Vagina (tissue), 2 donors: ENCODE data around the gene HES7. TPM values are rescaled to one million over a fixed set of nuclear protein-coding genes. Genes with fewer than 3 reads are reported as not detected.
A peak's percentile ranks its signal among the peaks of the same experiment; 100 is the strongest.

Experiments used
- DNase-seq, 2 donors: peaks; one replicate each; pipeline ENCODE4 v3.0.0-alpha.2; 2017; ENCODE audit errors: extremely low spot score in 2 of 2
- H3K27ac ChIP-seq: fragments of 200-600 bp; sonication (generic); one replicate; pipeline ENCODE4 v1.5.1; 2019
- H3K27me3 ChIP-seq: fragments of 200-600 bp; sonication (generic); one replicate; pipeline ENCODE4 v1.5.1; 2019
- H3K36me3 ChIP-seq, 2 donors: fragments of 200-600 bp; sonication (generic); one replicate each; pipeline ENCODE4 v1.5.1; 2017 to 2019
- H3K4me1 ChIP-seq: fragments of 200-600 bp; sonication (generic); one replicate; pipeline ENCODE4 v1.5.1; 2019
- H3K4me3 ChIP-seq, 2 donors: fragments of 200-600 bp; sonication (generic); 1 replicate in 1 of 2; 2 replicates in 1 of 2; pipeline ENCODE4 v1.5.1; 2016 to 2019
- H3K9me3 ChIP-seq: fragments of 200-600 bp; sonication (generic); one replicate; pipeline ENCODE4 v1.5.1; 2019
- POLR2A ChIP-seq, 2 donors: fragments of 450-650 bp; IDR thresholded peaks; one replicate each; pipeline ENCODE4 v1.6.1; 2017; ENCODE audit warnings: antibody characterized with exemption in 2 of 2, mild to moderate bottlenecking in 2 of 2, moderate library complexity in 2 of 2
- POLR2AphosphoS5 ChIP-seq, 2 donors: sonication (generic); formaldehyde crosslinking; IDR thresholded peaks; one replicate each; pipeline ENCODE4 v1.9.0; 2017; ENCODE audit warnings: antibody characterized with exemption in 2 of 2, mild to moderate bottlenecking in 2 of 2, low read depth in 1 of 2; ENCODE audit not compliant: insufficient read depth in 1 of 2
- intact Hi-C: fragments of 100-400 bp; cut with DNase I; formaldehyde crosslinking; loops from one replicate; pipeline ENCODE4 v1.15.1; 2023
- total RNA-seq: library from RNA; depleted of rRNA; stranded (reverse); fragments of >200 nt; gene quantifications from one replicate; pipeline ENCODE4 v1.2.3, GENCODE V29; 2016
- TF ChIP-seq, protein P1 (sequence below), 3 experiments: fragments of 450-650 bp in 2 of 3; fragments of 200-600 bp in 1 of 3; sonication (generic) in 1 of 3; IDR thresholded peaks; one replicate each; pipeline ENCODE4 v1.5.1; 2017 to 2019; ENCODE audit warnings: antibody characterized with exemption in 3 of 3, mild to moderate bottlenecking in 2 of 3, moderate library complexity in 2 of 3

HES7 gene
- total RNA-seq, 1 donor from 2014 or later: not detected

DNA sequence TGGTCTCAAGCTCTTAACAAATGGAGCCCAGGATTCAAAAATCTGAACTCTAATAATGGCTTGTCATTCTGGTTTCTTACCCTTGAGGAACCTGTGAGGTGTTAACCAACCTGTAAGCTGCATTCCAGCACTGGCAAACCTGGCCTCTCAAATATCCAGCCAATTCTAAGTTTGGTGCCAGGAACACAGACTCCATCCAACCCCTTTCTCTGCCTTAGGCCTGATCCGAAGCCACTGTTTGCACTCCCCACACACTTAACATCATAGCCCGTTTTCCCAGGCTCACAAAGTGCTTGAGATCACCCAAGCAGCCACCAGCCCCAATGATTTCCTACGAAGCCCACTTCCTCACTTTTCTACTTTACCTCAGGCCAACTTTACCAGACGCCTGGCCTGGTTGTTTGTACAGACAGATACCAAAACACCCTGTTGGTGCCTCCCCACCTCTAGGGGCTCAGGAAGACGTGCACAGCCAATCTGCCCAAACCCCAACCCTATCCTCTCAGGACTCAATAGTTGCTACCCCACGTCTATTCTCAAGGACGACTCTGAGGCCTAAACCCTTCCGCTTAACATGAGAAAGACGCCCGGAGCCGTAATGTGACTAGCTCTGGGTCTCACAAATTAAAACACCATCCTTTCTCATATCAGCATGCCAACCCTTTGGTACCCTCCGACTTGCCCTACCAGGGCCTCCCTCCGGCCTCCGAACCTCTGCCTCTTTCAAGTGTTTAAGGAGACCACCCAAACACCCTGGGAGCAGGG lies 31.5 kb upstream of the HES7 start:
- Histone ChIP-seq H3K4me1 (peaks cover 45% of the 10 kb centered on the region), H3K27me3 (no peaks in the 10 kb centered on the region), H3K9me3 (no peaks in the 10 kb centered on the region), H3K27ac (peak overlapping the region; percentile 100), H3K4me3 (peak overlapping the region; percentile 84 to 98), H3K36me3 (peaks cover 0 to 8% of the 10 kb centered on the region in 2 donors)
- intact Hi-C loops: no loop called here
- no peak for TF ChIP-seq POLR2AphosphoS5 (IDR thresholded peaks at IDR 0.05; ENCODE audit: insufficient read depth in 1 of 2, low read depth in 1 of 2)
- TF ChIP-seq, protein P1, sequence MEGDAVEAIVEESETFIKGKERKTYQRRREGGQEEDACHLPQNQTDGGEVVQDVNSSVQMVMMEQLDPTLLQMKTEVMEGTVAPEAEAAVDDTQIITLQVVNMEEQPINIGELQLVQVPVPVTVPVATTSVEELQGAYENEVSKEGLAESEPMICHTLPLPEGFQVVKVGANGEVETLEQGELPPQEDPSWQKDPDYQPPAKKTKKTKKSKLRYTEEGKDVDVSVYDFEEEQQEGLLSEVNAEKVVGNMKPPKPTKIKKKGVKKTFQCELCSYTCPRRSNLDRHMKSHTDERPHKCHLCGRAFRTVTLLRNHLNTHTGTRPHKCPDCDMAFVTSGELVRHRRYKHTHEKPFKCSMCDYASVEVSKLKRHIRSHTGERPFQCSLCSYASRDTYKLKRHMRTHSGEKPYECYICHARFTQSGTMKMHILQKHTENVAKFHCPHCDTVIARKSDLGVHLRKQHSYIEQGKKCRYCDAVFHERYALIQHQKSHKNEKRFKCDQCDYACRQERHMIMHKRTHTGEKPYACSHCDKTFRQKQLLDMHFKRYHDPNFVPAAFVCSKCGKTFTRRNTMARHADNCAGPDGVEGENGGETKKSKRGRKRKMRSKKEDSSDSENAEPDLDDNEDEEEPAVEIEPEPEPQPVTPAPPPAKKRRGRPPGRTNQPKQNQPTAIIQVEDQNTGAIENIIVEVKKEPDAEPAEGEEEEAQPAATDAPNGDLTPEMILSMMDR (IDR thresholded peaks at IDR 0.05): no peak
- no peak for TF ChIP-seq POLR2A (IDR thresholded peaks at IDR 0.05)
- no peak for DNase-seq

DNA sequence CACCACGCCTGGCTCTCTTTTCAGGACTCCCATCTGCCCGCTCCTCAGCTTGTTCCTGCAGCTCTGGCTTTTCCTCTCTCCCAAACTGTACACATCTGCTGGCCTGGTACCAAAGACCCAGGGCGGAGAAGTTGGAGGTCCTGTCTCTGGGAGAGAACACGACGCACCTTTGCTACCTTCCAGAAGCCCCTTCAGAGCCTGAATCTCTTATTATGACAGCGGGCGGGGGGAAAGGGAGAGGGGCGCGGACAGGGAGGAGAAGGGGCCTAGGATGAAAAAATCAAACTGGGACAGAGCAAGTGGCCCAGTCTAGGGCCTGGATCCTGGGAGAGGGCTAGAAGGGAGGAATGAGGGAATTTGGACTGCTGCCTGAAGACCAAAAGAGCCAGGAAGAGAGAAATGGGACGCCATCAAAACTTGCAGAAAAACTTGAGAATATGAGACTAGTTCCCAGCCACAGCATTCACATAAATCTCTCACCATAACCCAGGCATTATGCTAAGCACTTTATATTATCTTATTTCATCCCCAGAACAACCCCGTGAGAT lies 30.8 kb upstream of the HES7 start:
- peaks cover 49% of the 10 kb centered on the region for H3K4me1 ChIP-seq
- intact Hi-C loops: no loop called here
- H3K27me3 ChIP-seq: no peaks in the 10 kb centered on the region
- no peaks in the 10 kb centered on the region for H3K9me3 ChIP-seq
- DNase-seq: no peak
- H3K4me3 ChIP-seq: peak overlapping the region; percentile 84 to 98
- peak overlapping the region; percentile 100 for H3K27ac ChIP-seq
- TF ChIP-seq POLR2AphosphoS5 (IDR thresholded peaks at IDR 0.05; ENCODE audit: insufficient read depth in 1 of 2, low read depth in 1 of 2) (no peak), POLR2A (IDR thresholded peaks at IDR 0.05) (peak in 1 of 2 donors; percentile 18)
- H3K36me3 ChIP-seq: peaks cover 2 to 16% of the 10 kb centered on the region in 2 donors

DNA sequence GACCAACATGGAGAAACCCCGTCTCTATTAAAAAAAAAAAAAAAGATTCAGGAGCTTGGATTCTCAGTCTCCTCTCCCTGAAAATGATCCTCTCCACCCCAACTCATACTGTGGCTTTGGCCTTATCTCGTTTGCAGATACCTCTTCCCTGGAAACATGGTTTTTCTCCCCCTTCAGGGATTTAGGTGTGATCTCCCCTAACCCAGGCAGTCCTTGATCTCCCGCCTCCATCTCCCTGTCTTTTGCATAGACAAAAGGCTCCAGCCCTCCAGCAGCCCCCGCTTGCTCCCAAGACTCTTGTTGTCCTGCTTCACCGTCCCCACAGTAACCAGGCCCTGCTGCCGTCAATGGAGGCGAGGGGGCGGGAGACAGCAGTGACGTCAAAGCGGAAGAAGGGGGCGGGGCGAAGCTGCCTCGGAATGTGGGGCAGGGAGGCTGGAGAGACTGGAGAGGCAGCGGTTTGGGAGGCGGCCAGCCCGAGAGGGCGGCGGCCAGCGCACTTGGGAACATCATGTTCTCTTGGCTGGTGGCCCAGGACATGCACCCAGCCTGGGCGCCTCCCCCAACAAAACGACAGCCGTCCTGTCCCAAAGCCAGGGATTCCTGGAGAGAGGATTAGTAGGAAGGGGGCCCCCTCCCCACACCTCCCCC lies 30.2 kb upstream of the HES7 start:
- H3K27me3 ChIP-seq: no peaks in the 10 kb centered on the region
- peaks cover 8 to 17% of the 10 kb centered on the region in 2 donors for H3K36me3 ChIP-seq
- H3K27ac ChIP-seq: peak overlapping the region; percentile 100
- H3K9me3 ChIP-seq: no peaks in the 10 kb centered on the region
- peak in 1 of 2 donors; percentile 91 for TF ChIP-seq POLR2A (IDR thresholded peaks at IDR 0.05)
- TF ChIP-seq POLR2AphosphoS5 (IDR thresholded peaks at IDR 0.05; ENCODE audit: insufficient read depth in 1 of 2, low read depth in 1 of 2): peak; percentile 100
- TF ChIP-seq, protein P1 (IDR thresholded peaks at IDR 0.05): no peak
- intact Hi-C loops: no loop called here
- H3K4me3 ChIP-seq: peak overlapping the region; percentile 84 to 98
- DNase-seq: peak in 1 of 2 donors; percentile 100
- peaks cover 49% of the 10 kb centered on the region for H3K4me1 ChIP-seq

DNA sequence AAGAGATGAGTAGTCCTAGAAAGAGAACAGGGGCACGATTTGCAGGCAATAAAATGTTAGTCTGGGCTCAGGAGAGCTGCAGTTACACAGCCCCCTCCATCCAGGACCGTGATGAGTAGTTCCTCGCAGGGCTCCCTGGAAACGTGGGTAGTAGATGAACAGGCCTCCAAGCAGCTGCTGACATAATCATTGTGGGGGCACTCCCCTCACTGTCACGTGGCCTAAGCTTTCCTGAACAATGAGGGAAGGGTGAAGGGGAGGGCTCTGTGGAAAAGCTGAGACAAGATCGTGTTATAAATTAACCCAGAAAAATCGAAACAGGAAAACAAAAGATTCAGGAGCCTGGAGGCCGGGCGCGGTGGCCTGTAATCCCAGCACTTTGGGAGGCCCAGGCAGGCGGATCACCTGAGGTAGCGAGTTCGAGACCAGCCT lies 29.6 kb upstream of the HES7 start:
- no peaks in the 10 kb centered on the region for H3K9me3 ChIP-seq
- H3K4me3 ChIP-seq: peak overlapping the region; percentile 84 to 98
- H3K27ac ChIP-seq: peak overlapping the region; percentile 100
- intact Hi-C loops: no loop called here
- H3K36me3 ChIP-seq: peaks cover 11 to 22% of the 10 kb centered on the region in 2 donors
- peak in 1 of 2 donors; percentile 96 for DNase-seq
- peaks cover 49% of the 10 kb centered on the region for H3K4me1 ChIP-seq
- no peaks in the 10 kb centered on the region for H3K27me3 ChIP-seq
- TF ChIP-seq, protein P1 (IDR thresholded peaks at IDR 0.05): no peak
- TF ChIP-seq POLR2AphosphoS5 (IDR thresholded peaks at IDR 0.05; ENCODE audit: insufficient read depth in 1 of 2, low read depth in 1 of 2) (peak in 1 of 2 donors; percentile 61), POLR2A (IDR thresholded peaks at IDR 0.05) (peak in 1 of 2 donors; percentile 60)

DNA sequence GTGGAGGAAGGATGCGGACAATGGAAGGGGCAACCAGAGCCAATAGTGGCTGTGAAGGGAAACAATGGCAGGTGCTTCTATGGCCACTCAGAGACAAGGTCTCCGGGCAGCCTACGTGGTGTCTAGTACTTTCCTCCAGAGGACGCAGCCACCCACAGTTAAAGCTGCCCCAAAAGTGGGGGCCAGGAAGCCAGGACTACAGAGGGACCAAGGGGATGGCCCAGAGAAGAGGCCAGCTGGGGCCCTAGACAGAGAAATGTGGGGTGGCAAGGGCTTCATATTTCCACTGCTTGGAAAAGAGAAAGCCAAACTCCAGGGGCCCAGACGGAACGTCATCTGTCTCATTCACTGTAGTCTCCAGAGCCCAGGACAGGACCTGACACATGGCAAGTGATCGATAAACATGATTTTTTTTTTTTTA lies 29.1 kb upstream of the HES7 start:
- Histone ChIP-seq H3K27me3 (no peaks in the 10 kb centered on the region), H3K36me3 (peaks cover 16 to 28% of the 10 kb centered on the region in 2 donors), H3K4me1 (peaks cover 47% of the 10 kb centered on the region), H3K4me3 (peak overlapping the region; percentile 84 to 98), H3K27ac (peak overlapping the region; percentile 100), H3K9me3 (no peaks in the 10 kb centered on the region)
- intact Hi-C loops: no loop called here
- no peak for DNase-seq
- TF ChIP-seq, protein P1 (IDR thresholded peaks at IDR 0.05): no peak
- TF ChIP-seq POLR2AphosphoS5 (IDR thresholded peaks at IDR 0.05; ENCODE audit: insufficient read depth in 1 of 2, low read depth in 1 of 2) (no peak), POLR2A (IDR thresholded peaks at IDR 0.05) (no peak)
